HepG2 (cell line): ENCODE measurements around the gene RERE. TPM values are rescaled to one million over a fixed set of nuclear protein-coding genes. Genes with fewer than 3 reads are reported as not detected.

Experiments used
- ATAC-seq: fragments of 200-7000 bp; cut with Tn5 transposase; 3 replicates; pipeline ENCODE4 v1.9.1; 2020; ENCODE audit warnings: mild to moderate bottlenecking, moderate library complexity
- BruUV-seq: library from RNA; stranded (reverse); fragments of 400-500 nt; replicated peaks from 2 replicates; lab custom pipeline; 2021; lab: Mats Ljungman, UMichigan
- CTCF ChIA-PET: fragments of 300-600 bp; formaldehyde crosslinking; extraction: SDS; loops from one replicate; lab custom pipeline; 2021; ENCODE audit warnings: low total read pairs, inconsistent platforms, low intra/inter-chr PET ratio; lab: Yijun Ruan, JAX
- POLR2A ChIA-PET: fragments of 350-600 bp; sonication (Branson Sonifier 250); formaldehyde crosslinking; loops from one replicate; lab custom pipeline; 2020; ENCODE audit warnings: antibody characterized with exemption, inconsistent platforms; lab: Yijun Ruan, JAX
- DNase-seq: peaks from one replicate; pipeline ENCODE4 v3.0.0-alpha.2; 2015; ENCODE audit warnings: low spot score
- FAIRE-seq: peaks from 3 replicates; lab custom pipeline; 2011; peaks lifted over from hg19 to GRCh38; lab: Jason Lieb, UNC
- H2AFZ ChIP-seq: one replicate; pipeline ENCODE4 v1.6.1; 2011; ENCODE audit warnings: low read length, inconsistent platforms
- H3K27ac ChIP-seq: fragments of 300-600 bp; 3 replicates; pipeline ENCODE4 v1.8.0; 2011; ENCODE audit warnings: mixed run types, mild to moderate bottlenecking, mixed read lengths, low read length, inconsistent platforms; ENCODE audit not compliant: insufficient read depth; ENCODE audit errors: extremely low read length
- H3K27me3 ChIP-seq, 2 experiments: fragments of 200-600 bp in 1 of 2; 2 replicates in 1 of 2; 3 replicates in 1 of 2; pipeline versions ENCODE4 v1.6.0 to v1.8.0; 2011; ENCODE audit warnings: low read length in 2 of 2, mild to moderate bottlenecking in 2 of 2, moderate library complexity in 2 of 2, inconsistent platforms in 1 of 2; ENCODE audit not compliant: insufficient read depth in 2 of 2, control insufficient read depth in 1 of 2
- H3K36me3 ChIP-seq, 2 experiments: fragments of 200-600 bp in 1 of 2; replicated peaks in 1 of 2; 2 replicates in 1 of 2; 3 replicates in 1 of 2; pipeline versions ENCODE4 v1.5.1 to v1.8.0; 2011; ENCODE audit warnings: low read length in 2 of 2, inconsistent platforms in 1 of 2; ENCODE audit not compliant: insufficient read depth in 2 of 2, control insufficient read depth in 1 of 2
- H3K4me1 ChIP-seq: 2 replicates; pipeline ENCODE4 v1.5.1; 2012; ENCODE audit warnings: low read length, inconsistent platforms; ENCODE audit not compliant: insufficient read depth
- H3K4me2 ChIP-seq: 2 replicates; pipeline ENCODE4 v1.6.0; 2011; ENCODE audit warnings: low read depth, low read length, inconsistent platforms
- H3K4me3 ChIP-seq, 3 experiments: fragments of 200-600 bp in 1 of 3; sonication (generic), shearing (Covaris generic) in 1 of 3; replicated peaks in 1 of 3; 2 replicates each; pipeline ENCODE4 v1.5.1; 2011 to 2016; ENCODE audit warnings: low read length in 3 of 3, inconsistent platforms in 2 of 3, low read depth in 2 of 3, mild to moderate bottlenecking in 2 of 3, control low read depth in 1 of 3, mixed read lengths in 1 of 3; ENCODE audit not compliant: insufficient read depth in 1 of 3
- H3K79me2 ChIP-seq: one replicate; pipeline ENCODE4 v1.6.1; 2011; ENCODE audit warnings: low read length, inconsistent platforms; ENCODE audit not compliant: insufficient read depth
- H3K9ac ChIP-seq: 2 replicates; pipeline ENCODE4 v1.6.0; 2011; ENCODE audit warnings: mild to moderate bottlenecking, low read depth, low read length, inconsistent platforms; ENCODE audit not compliant: insufficient read depth
- H3K9me3 ChIP-seq: 2 replicates; pipeline ENCODE4 v1.5.1; 2012; ENCODE audit warnings: mild to moderate bottlenecking, low read length
- H4K20me1 ChIP-seq: 2 replicates; pipeline ENCODE4 v1.6.0; 2011; ENCODE audit warnings: inconsistent platforms, mild to moderate bottlenecking, low read length, moderate library complexity; ENCODE audit not compliant: insufficient read depth
- E2F1 ChIP-seq: sonication (generic); formaldehyde crosslinking; IDR thresholded peaks from 2 replicates; pipeline ENCODE4 v1.5.0; 2020; ENCODE audit warnings: missing genetic modification reagents
- ELK4 ChIP-seq: sonication (generic); formaldehyde crosslinking; IDR thresholded peaks from 2 replicates; pipeline ENCODE4 v1.9.0; 2021; ENCODE audit warnings: missing genetic modification reagents, borderline replicate concordance
- KMT2B ChIP-seq: IDR thresholded peaks from 2 replicates; pipeline ENCODE4 v1.6.1; 2016; ENCODE audit warnings: missing genetic modification reagents, missing compliant biosample characterization
- MEF2D ChIP-seq: sonication (generic); formaldehyde crosslinking; IDR thresholded peaks from 2 replicates; pipeline ENCODE4 v1.5.1; 2020; ENCODE audit warnings: mild to moderate bottlenecking, missing genetic modification reagents
- PRPF4 ChIP-seq: fragments of 200-400 bp; formaldehyde crosslinking; IDR thresholded peaks from 2 replicates; pipeline ENCODE4 v1.6.1; 2016; ENCODE audit warnings: low read length, low read depth; ENCODE audit not compliant: poor library complexity, severe bottlenecking
- ZMYM2 ChIP-seq: sonication (generic); formaldehyde crosslinking; IDR thresholded peaks from 2 replicates; pipeline ENCODE4 v1.8.0; 2022; ENCODE audit warnings: mild to moderate bottlenecking, missing genetic modification reagents
- ZNF510 ChIP-seq: sonication (generic); formaldehyde crosslinking; IDR thresholded peaks from 2 replicates; pipeline ENCODE4 v1.4.0; 2020; ENCODE audit warnings: low read depth, mild to moderate bottlenecking, missing genetic modification reagents
- ZNF557 ChIP-seq: sonication (generic); formaldehyde crosslinking; IDR thresholded peaks from 2 replicates; pipeline ENCODE4 v1.4.0; 2020; ENCODE audit warnings: missing genetic modification reagents
- ZNF616 ChIP-seq: sonication (generic); formaldehyde crosslinking; IDR thresholded peaks from 2 replicates; pipeline ENCODE4 v1.5.0; 2020; ENCODE audit warnings: low read depth, mild to moderate bottlenecking, missing genetic modification reagents
- ZNF703 ChIP-seq: sonication (generic); formaldehyde crosslinking; IDR thresholded peaks from 2 replicates; pipeline ENCODE4 v1.5.1; 2020; ENCODE audit warnings: missing genetic modification reagents, mild to moderate bottlenecking, moderate library complexity, borderline replicate concordance
- WGBS: methylation state at CpG from one replicate; pipeline ENCODE4 v1.1.6; 2017; ENCODE audit warnings: low lambda C conversion rate; 5-methylcytosine and 5-hydroxymethylcytosine counted together
- in situ Hi-C: cut with HindIII; loops from 2 replicates; pipeline ENCODE4 v1.10.0; 2017; ENCODE audit warnings: low pct_unique_long_range_greater_than_20kb; ENCODE audit not compliant: extremely low pct_ligation_motif_present
- intact Hi-C: fragments of 100-400 bp; cut with micrococcal nuclease; formaldehyde crosslinking; loops from one replicate; pipeline ENCODE4 v1.10.0; 2022; ENCODE audit not compliant: unreplicated experiment
- polyA plus RNA-seq, 8 experiments: library from polyadenylated mRNA; depleted of rRNA in 3 of 8; stranded (reverse) in 7 of 8; unstranded in 1 of 8; fragments of >200 nt; fragmentation: Illumina TruSeq in 4 of 8; extraction: Trizol in 4 of 8; gene quantifications; 2 replicates each; pipeline versions ENCODE4 v1.2.1 to v1.2.3, GENCODE V29; 2011 to 2016; ENCODE audit warnings: low read depth in 4 of 8, missing spikeins in 1 of 8, mixed read lengths in 1 of 8; ENCODE audit not compliant: insufficient read depth in 1 of 8
- total RNA-seq, 5 experiments: library from RNA; depleted of rRNA; stranded (reverse); fragments of >200 nt; fragmentation: Illumina TruSeq; extraction: Trizol; gene quantifications; 2 replicates each; pipeline ENCODE4 v1.2.3, GENCODE V29; 2016; ENCODE audit warnings: low read depth in 1 of 5
- TF ChIP-seq, protein P1 (sequence below): sonication (generic); formaldehyde crosslinking; IDR thresholded peaks from 2 replicates; pipeline ENCODE4 v1.5.1; 2020; ENCODE audit warnings: missing genetic modification reagents, mild to moderate bottlenecking, borderline replicate concordance

The RERE gene
- total and polyA plus RNA-seq, 2 of the 13 experiments (the other 11 are each of a cell fraction or from before 2014, with no cell fraction given), result 18.3 to 21.9 TPM

GRCh38 chr1:8437347-8437746 lies 380.1 kb downstream of the RERE start (continued):
- TF ChIP-seq ELK4 (CRISPR knock-in tag), result no peak
- TF ChIP-seq ZNF703 (CRISPR knock-in tag), result no peak

GRCh38 chr1:8435569-8436071 lies 381.8 kb downstream of the RERE start:
- Histone ChIP-seq H3K4me2 (no peak overlapping the region), H2AFZ (no peak overlapping the region), H3K27me3 (no peaks in the 10 kb centered on the region), H3K9me3 (no peaks in the 10 kb centered on the region), H3K9ac (no peak overlapping the region), H3K4me3 (no peak overlapping the region), H3K4me1 (no peaks in the 10 kb centered on the region), H3K79me2 (peaks cover 6% of the 10 kb centered on the region), H3K36me3 (peaks cover 15 to 20% of the 10 kb centered on the region in 2 experiments), H3K27ac (no peak overlapping the region), H4K20me1 (peaks cover 23% of the 10 kb centered on the region)
- in situ Hi-C loops (no loop called here), intact Hi-C loops (no loop called here)
- POLR2A ChIA-PET, result no interaction called here
- no TSS peak for BruUV-seq
- WGBS, result 96% methylated on average over 3 of the region's 3 CpGs
- no peak for TF ChIP-seq KMT2B (CRISPR knock-in tag)
- TF ChIP-seq PRPF4, result no peak
- TF ChIP-seq ZNF510 (CRISPR knock-in tag), result no peak
- FAIRE-seq (no peak), DNase-seq (no peak), ATAC-seq (no peak)
- CTCF ChIA-PET, result no interaction called here

DNA sequence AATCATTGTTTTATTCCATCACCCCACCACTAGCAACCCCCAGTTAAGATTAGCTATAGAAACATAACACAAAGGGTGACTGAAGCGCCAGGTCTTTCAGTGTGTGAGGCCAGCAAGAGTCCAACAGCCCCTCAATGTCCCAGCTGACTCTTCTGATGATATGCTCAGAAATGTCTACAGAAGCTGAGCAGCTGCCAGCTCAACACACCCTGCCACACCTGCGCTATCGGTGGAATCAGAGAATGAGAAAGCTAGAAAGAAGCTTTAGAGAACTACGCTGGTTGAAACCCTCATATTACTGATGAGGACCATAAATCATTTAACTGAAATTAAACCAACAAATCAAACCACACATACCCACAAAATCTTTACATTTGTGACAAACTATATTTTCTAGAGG lies 383.3 kb downstream of the RERE start:
- FAIRE-seq (no peak), ATAC-seq (no peak), DNase-seq (no peak)
- no TSS peak for BruUV-seq
- Histone ChIP-seq H3K36me3 (peaks cover 15 to 24% of the 10 kb centered on the region in 2 experiments), H3K79me2 (peaks cover 6% of the 10 kb centered on the region), H3K4me2 (no peak overlapping the region), H3K9me3 (no peaks in the 10 kb centered on the region), H2AFZ (no peak overlapping the region), H3K27ac (no peak overlapping the region), H3K4me1 (no peaks in the 10 kb centered on the region), H3K9ac (no peak overlapping the region), H3K4me3 (no peak overlapping the region), H3K27me3 (no peaks in the 10 kb centered on the region), H4K20me1 (peaks cover 25% of the 10 kb centered on the region)
- in situ Hi-C loops, result no loop called here
- ChIA-PET CTCF (no interaction called here), POLR2A (no interaction called here)
- 98% methylated on average over 4 of the region's 4 CpGs for WGBS
- intact Hi-C loops, result no loop called here
- TF ChIP-seq ZNF557 (CRISPR knock-in tag), result no peak
- TF ChIP-seq, protein P1, sequence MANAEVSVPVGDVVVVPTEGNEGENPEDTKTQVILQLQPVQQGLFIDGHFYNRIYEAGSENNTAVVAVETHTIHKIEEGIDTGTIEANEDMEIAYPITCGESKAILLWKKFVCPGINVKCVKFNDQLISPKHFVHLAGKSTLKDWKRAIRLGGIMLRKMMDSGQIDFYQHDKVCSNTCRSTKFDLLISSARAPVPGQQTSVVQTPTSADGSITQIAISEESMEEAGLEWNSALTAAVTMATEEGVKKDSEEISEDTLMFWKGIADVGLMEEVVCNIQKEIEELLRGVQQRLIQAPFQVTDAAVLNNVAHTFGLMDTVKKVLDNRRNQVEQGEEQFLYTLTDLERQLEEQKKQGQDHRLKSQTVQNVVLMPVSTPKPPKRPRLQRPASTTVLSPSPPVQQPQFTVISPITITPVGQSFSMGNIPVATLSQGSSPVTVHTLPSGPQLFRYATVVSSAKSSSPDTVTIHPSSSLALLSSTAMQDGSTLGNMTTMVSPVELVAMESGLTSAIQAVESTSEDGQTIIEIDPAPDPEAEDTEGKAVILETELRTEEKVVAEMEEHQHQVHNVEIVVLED (CRISPR knock-in tag), result no peak
- no peak for TF ChIP-seq ZNF616 (CRISPR knock-in tag)
- TF ChIP-seq MEF2D (CRISPR knock-in tag), result no peak
- TF ChIP-seq ZMYM2 (CRISPR knock-in tag), result no peak
- no peak for TF ChIP-seq E2F1
